CD4-positive, alpha-beta T cell (primary cell): Measurements from ENCODE around the gene RGS1. TPM values are rescaled to one million over a fixed set of nuclear protein-coding genes. Genes with fewer than 3 reads are reported as not detected.

Experiments
- ATAC-seq: fragments of 200-7000 bp; cut with Tn5 transposase; one replicate; pipeline ENCODE4 v1.10.0; 2022; ENCODE audit warnings: mild to moderate bottlenecking; ENCODE audit not compliant: poor library complexity
- CTCF ChIA-PET: fragments of 350-600 bp; sonication (Branson Sonifier 250); formaldehyde crosslinking; loops from one replicate; lab custom pipeline; 2021; ENCODE audit warnings: antibody characterized with exemption, inconsistent platforms; lab: Charles Lee
- POLR2A ChIA-PET: fragments of 350-600 bp; sonication (Branson Sonifier 250); formaldehyde crosslinking; loops from one replicate; lab custom pipeline; 2021; ENCODE audit warnings: antibody characterized with exemption, inconsistent platforms; lab: Charles Lee
- DNase-seq, 14 experiments: peaks; one replicate each; pipeline ENCODE4 v3.0.0-alpha.2; 2013 to 2020; ENCODE audit warnings: mixed read lengths in 2 of 14
- H3K27ac ChIP-seq, 2 donors: one replicate each; pipeline versions ENCODE4 v1.5.1 to v1.7.0; 2013; ENCODE audit warnings: low read length in 2 of 2, low read depth in 1 of 2, mild to moderate bottlenecking in 1 of 2
- H3K27me3 ChIP-seq, 2 experiments: 1 replicate in 1 of 2; 2 replicates in 1 of 2; pipeline versions ENCODE4 v1.6.1 to v1.7.0; 2013; ENCODE audit warnings: low read length in 2 of 2, control low read depth in 1 of 2, mild to moderate bottlenecking in 1 of 2, moderate library complexity in 1 of 2; ENCODE audit not compliant: insufficient read depth in 2 of 2, control insufficient read depth in 1 of 2
- H3K36me3 ChIP-seq: one replicate; pipeline ENCODE4 v1.6.1; 2013; ENCODE audit warnings: low read length, control low read depth; ENCODE audit not compliant: insufficient read depth
- H3K4me1 ChIP-seq: one replicate; pipeline ENCODE4 v1.6.1; 2013; ENCODE audit warnings: low read length, control low read depth; ENCODE audit not compliant: insufficient read depth
- H3K4me3 ChIP-seq: one replicate; pipeline ENCODE4 v1.5.1; 2013; ENCODE audit warnings: mild to moderate bottlenecking, low read length, moderate library complexity
- H3K9me3 ChIP-seq, 2 experiments: 1 replicate in 1 of 2; 2 replicates in 1 of 2; pipeline versions ENCODE4 v1.6.1 to v1.7.0; 2013; ENCODE audit warnings: low read length in 2 of 2, mild to moderate bottlenecking in 2 of 2, control low read depth in 1 of 2, moderate library complexity in 1 of 2; ENCODE audit not compliant: control insufficient read depth in 1 of 2, insufficient read depth in 1 of 2
- H3K27ac Mint-ChIP-seq: one replicate; pipeline ENCODE4 v1.8.0; 2020; ENCODE audit warnings: mixed read lengths
- H3K27me3 Mint-ChIP-seq: one replicate; pipeline ENCODE4 v1.8.0; 2021; ENCODE audit warnings: mixed read lengths
- H3K36me3 Mint-ChIP-seq: one replicate; pipeline ENCODE4 v1.8.0; 2021; ENCODE audit warnings: low read depth, mixed read lengths
- H3K4me1 Mint-ChIP-seq: one replicate; pipeline ENCODE4 v1.8.0; 2021; ENCODE audit warnings: low read depth, mixed read lengths
- H3K4me3 Mint-ChIP-seq: one replicate; pipeline ENCODE4 v1.8.0; 2020; ENCODE audit warnings: mild to moderate bottlenecking, mixed read lengths
- H3K9me3 Mint-ChIP-seq: one replicate; pipeline ENCODE4 v1.8.0; 2020; ENCODE audit warnings: mixed read lengths
- CTCF ChIP-seq: fragments of 200-600 bp; IDR thresholded peaks from one replicate; pipeline ENCODE4 v1.8.0; 2022; ENCODE audit warnings: antibody characterized with exemption, mild to moderate bottlenecking
- intact Hi-C, 2 experiments: fragments of 100-400 bp; cut with DNase I in 1 of 2; cut with micrococcal nuclease in 1 of 2; formaldehyde crosslinking; loops; one replicate each; pipeline versions ENCODE4 v1.15.1 to v1.9.0; 2023 to 2025; cut with DNase I, micrococcal nuclease
- total RNA-seq, 174 experiments: library from RNA in 2 of 174; stranded (reverse) in 2 of 174; gene quantifications; one replicate each; pipeline ENCODE4 v1.2.3 and lab custom pipeline; 2021 to 2026

Gene RGS1
- total RNA-seq, 2 experiments from 2014 or later, result 428 to 429 TPM

- DNase-seq, result peak in 2 of 14 experiments; percentile 36 to 42
- Mint-ChIP-seq H3K27me3 (no peaks in the 10 kb centered on the region), H3K4me3 (no peak overlapping the region), H3K9me3 (no peaks in the 10 kb centered on the region), H3K4me1 (peaks cover 51% of the 10 kb centered on the region), H3K36me3 (no peaks in the 10 kb centered on the region), H3K27ac (peak overlapping the region; percentile 84)
- ATAC-seq, result peak; percentile 34
- POLR2A ChIA-PET, result interaction anchor here (0.8 to 3.8 kb wide), 7 partner anchors 11 to 40 kb away, joined by 4 to 15 read pairs (median 6); no protein-coding TSS in a partner anchor
- Histone ChIP-seq H3K27me3 (no peaks in the 10 kb centered on the region), H3K4me1 (peaks cover 11% of the 10 kb centered on the region), H3K4me3 (no peak overlapping the region), H3K36me3 (no peaks in the 10 kb centered on the region), H3K27ac (peak overlapping the region in 1 of 2 donors; percentile 37), H3K9me3 (no peaks in the 10 kb centered on the region)
- TF ChIP-seq CTCF, result no peak
- intact Hi-C loops, result loop anchor here (1.0 to 5.0 kb wide), 4 partner anchors 23 to 61 kb away; partner anchors contain the start of gene RGS1 (in 1 of the 2)
- CTCF ChIA-PET, result interaction anchor here (0.9 to 1.6 kb wide), 5 partner anchors 11 to 32 kb away, joined by 3 to 6 read pairs (median 4); no protein-coding TSS in a partner anchor
These were observed 36.1 kb upstream of the RGS1 start for GRCh38 chr1:192539297-192540092.

DNA sequence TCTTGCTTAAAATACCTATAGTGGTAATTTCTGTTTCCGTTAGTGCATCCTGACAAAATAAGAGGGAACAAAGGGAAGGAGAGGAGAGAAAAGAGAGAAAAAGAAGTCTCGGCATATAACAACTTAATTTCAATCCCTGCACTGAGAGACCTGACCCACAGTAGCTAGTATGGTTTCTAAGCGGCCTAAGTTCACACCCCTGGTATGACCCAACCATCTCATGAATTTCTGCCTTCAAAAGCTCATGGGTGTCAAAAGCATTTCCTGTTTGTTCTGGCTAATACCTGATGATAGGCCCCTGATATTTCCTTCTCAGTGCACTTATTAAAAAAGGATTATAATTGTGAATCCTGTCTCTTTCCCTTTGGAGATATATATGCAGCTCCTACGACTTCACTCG lies 32.1 kb upstream of the RGS1 start:
- H3K4me3 Mint-ChIP-seq, result no peak overlapping the region
- no peak for TF ChIP-seq CTCF

GRCh38 chr1:192545896-192546521 lies 29.6 kb upstream of the RGS1 start:
- no peaks in the 10 kb centered on the region for H3K27me3 Mint-ChIP-seq
- ATAC-seq, result peak; percentile 38
- H3K4me3 Mint-ChIP-seq, result no peak overlapping the region
- no peaks in the 10 kb centered on the region for H3K36me3 Mint-ChIP-seq
- H3K4me1 Mint-ChIP-seq, result peaks cover 54% of the 10 kb centered on the region
- no peaks in the 10 kb centered on the region for H3K9me3 Mint-ChIP-seq
- no peaks in the 10 kb centered on the region for H3K9me3 ChIP-seq
- H3K27ac ChIP-seq, result no peak overlapping the region
- DNase-seq, result peak in 2 of 14 experiments; percentile 21 to 27
- no peak overlapping the region for H3K4me3 ChIP-seq
- ChIA-PET POLR2A (interaction anchor here (0.9 kb wide), 1 partner anchor 29 kb away, joined by 3 read pairs; no protein-coding TSS in a partner anchor), CTCF (interaction anchor here (0.8 to 1.4 kb wide), 6 partner anchors 11 to 68 kb away, joined by 3 to 4 read pairs (median 3); partner anchors contain the start of gene RGS1)
- H3K27me3 ChIP-seq, result no peaks in the 10 kb centered on the region
- H3K27ac Mint-ChIP-seq, result no peak overlapping the region
- no peaks in the 10 kb centered on the region for H3K36me3 ChIP-seq
- intact Hi-C loops, result no loop called here
- peaks cover 10% of the 10 kb centered on the region for H3K4me1 ChIP-seq
- TF ChIP-seq CTCF, result no peak

More for the DNA sequence above, 32.1 kb upstream of the RGS1 start:
- DNase-seq (no peak), ATAC-seq (no peak)
- POLR2A ChIA-PET, result no interaction called here
- H3K27ac Mint-ChIP-seq, result no peak overlapping the region
- CTCF ChIA-PET, result interaction anchor here (0.7 kb wide), 1 partner anchor 27 kb away, joined by 3 read pairs; no protein-coding TSS in a partner anchor
- H3K27me3 Mint-ChIP-seq, result no peaks in the 10 kb centered on the region
- no peaks in the 10 kb centered on the region for H3K9me3 Mint-ChIP-seq
- H3K36me3 ChIP-seq, result no peaks in the 10 kb centered on the region
- no peak overlapping the region for H3K27ac ChIP-seq
- no peaks in the 10 kb centered on the region for H3K27me3 ChIP-seq
- H3K4me3 ChIP-seq, result no peak overlapping the region
- intact Hi-C loops, result no loop called here
- peaks cover 59% of the 10 kb centered on the region for H3K4me1 Mint-ChIP-seq
- no peaks in the 10 kb centered on the region for H3K36me3 Mint-ChIP-seq
- H3K4me1 ChIP-seq, result peaks cover 17% of the 10 kb centered on the region
- H3K9me3 ChIP-seq, result no peaks in the 10 kb centered on the region
